ENCODE data around the gene PRCP.
A peak's percentile ranks its signal among the peaks of the same experiment; 100 is the strongest.
"Not testable (repeated sequence)": the region's sequence is repeated elsewhere in the genome, so short reads cannot be mapped to it uniquely, and the experiment has no call there.

PRCP gene

DNA sequence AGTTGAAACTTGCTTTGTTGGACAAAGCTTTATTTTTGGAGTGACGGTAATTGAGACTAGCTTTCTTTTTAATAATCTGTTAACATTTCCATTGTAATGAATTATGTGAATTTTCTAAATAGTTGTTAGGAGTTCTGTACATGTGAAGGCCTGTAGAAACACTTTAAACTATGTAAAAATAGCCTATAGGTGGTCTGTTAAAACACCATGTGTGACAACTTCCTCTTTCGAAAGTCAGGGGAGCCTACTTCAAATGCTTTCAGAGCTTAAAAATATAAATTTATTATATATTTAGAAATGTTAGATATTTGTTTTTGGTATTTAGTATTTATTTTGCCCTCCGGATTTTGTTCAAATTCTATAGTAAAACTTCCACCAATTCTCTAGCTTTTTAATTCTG lies 30.0 kb upstream of the PRCP start:
- Histone ChIP-seq H3K4me1 (ENCODE audit: control insufficient read depth, insufficient read depth, low read length) (no peaks in the 10 kb centered on the region), H3K27me3 (ENCODE audit: control insufficient read depth, insufficient read depth, low read length) (no peaks in the 10 kb centered on the region), H3K9me3 (replicated peaks; ENCODE audit: low read length) (no peaks in the 10 kb centered on the region), H3K36me3 (ENCODE audit: insufficient read depth, low read length) (peaks cover 9% of the 10 kb centered on the region), H3K9ac (ENCODE audit: low read depth, low read length) (no peak overlapping the region), H3K4me3 (ENCODE audit: low read length) (no peak overlapping the region), H3K4me2 (ENCODE audit: low read length) (no peak overlapping the region)

GRCh38 chr11:82929121-82929520 lies 28.9 kb upstream of the PRCP start:
- H3K4me1 ChIP-seq (ENCODE audit: control insufficient read depth, insufficient read depth, low read length) = no peaks in the 10 kb centered on the region
- no peak overlapping the region for H3K4me3 ChIP-seq (ENCODE audit: low read length)
- peaks cover 9% of the 10 kb centered on the region for H3K36me3 ChIP-seq (ENCODE audit: insufficient read depth, low read length)
- no peak overlapping the region for H3K4me2 ChIP-seq (ENCODE audit: low read length)
- H3K9me3 ChIP-seq (replicated peaks; ENCODE audit: low read length) = no peaks in the 10 kb centered on the region
- H3K27me3 ChIP-seq (ENCODE audit: control insufficient read depth, insufficient read depth, low read length) = no peaks in the 10 kb centered on the region
- H3K9ac ChIP-seq (ENCODE audit: low read depth, low read length) = no peak overlapping the region

- peaks cover 5% of the 10 kb centered on the region for H3K36me3 ChIP-seq (ENCODE audit: insufficient read depth, low read length)
- H3K27me3 ChIP-seq (ENCODE audit: control insufficient read depth, insufficient read depth, low read length) = no peaks in the 10 kb centered on the region
- no peaks in the 10 kb centered on the region for H3K9me3 ChIP-seq (replicated peaks; ENCODE audit: low read length)
- no peaks in the 10 kb centered on the region for H3K4me1 ChIP-seq (ENCODE audit: control insufficient read depth, insufficient read depth, low read length)
- H3K4me2 ChIP-seq (ENCODE audit: low read length) = no peak overlapping the region
- H3K4me3 ChIP-seq (ENCODE audit: low read length) = no peak overlapping the region
- no peak overlapping the region for H3K9ac ChIP-seq (ENCODE audit: low read depth, low read length)
These were observed 27.1 kb upstream of the PRCP start for GRCh38 chr11:82927264-82927880.

DNA sequence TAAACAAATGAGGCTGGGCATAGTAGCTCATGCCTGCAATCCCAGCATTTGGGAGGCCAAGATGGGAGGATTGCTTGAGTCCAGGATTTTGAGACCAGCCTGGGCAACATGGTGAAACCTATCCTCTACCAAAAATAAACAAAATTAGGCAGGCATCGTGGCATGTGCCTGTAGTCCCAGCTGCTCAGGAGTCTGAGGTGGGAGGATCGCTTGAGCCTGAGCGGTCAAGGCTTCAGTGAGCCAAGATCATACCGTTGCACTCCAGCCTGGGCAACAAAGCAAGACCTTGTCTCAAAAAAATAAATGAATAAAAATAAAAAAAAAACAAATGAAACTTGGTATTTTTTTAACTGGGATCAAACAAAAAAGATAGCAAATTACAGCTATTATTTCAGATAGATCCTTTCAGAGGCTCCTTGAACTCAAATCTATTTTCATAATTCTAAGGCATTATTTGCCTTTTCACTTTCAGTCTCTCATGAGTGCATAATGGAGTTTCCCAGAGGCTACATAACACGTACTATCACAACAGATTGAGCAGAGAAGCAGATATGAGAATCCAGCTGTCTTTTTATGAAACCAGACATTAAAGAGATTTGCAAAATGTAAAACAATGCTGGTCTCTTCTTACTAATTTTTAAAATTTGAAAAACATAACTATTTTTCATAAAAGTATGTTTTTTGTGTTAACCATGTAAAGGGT lies 24.4 kb upstream of the PRCP start:
- Histone ChIP-seq H3K36me3 (ENCODE audit: insufficient read depth, low read length) (no peaks in the 10 kb centered on the region), H3K4me3 (ENCODE audit: low read length) (no peak overlapping the region), H3K9me3 (replicated peaks; ENCODE audit: low read length) (no peaks in the 10 kb centered on the region), H3K4me1 (ENCODE audit: control insufficient read depth, insufficient read depth, low read length) (no peaks in the 10 kb centered on the region), H3K27me3 (ENCODE audit: control insufficient read depth, insufficient read depth, low read length) (no peaks in the 10 kb centered on the region), H3K4me2 (ENCODE audit: low read length) (no peak overlapping the region), H3K9ac (ENCODE audit: low read depth, low read length) (no peak overlapping the region)

DNA sequence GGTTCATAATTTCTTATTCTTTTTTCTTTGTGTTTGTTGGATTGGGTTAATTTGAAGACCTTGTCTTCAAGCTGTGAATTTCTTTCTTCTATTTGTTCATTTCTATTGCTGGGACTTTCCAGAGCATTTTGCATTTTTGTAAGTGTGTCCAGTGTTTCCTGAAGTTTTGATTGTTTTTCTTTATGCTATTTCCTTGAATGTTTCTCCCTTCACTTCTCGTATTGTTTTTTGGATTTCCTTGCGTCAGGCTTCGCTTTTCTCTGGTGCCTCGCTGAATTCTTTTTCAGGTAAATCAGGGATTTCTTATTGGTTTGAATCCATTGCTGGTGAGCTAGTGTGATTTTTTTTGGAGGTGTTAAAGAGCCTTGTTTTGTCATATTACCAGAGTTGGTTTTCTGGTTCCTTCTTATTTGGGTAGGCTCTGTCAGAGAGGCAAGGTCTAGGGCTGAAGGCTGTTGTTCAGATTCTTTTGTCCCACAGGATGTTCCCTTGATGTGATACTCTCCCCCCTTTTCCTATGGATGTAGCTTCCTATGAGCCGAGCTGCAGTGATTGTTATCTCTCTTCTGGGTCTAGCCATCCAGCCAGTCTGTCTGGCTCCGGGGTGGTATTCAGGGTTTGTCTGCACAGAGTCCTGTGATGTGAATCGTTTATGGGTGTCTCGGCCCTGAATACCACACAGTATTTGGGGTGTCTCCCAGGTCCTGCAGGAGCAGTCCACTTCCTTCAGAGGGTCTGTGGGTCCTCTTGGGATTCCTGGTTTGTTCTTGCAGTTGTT lies 22.4 kb upstream of the PRCP start:
- H3K9ac ChIP-seq (ENCODE audit: low read depth, low read length); H3K4me1 ChIP-seq (ENCODE audit: control insufficient read depth, insufficient read depth, low read length); H3K4me2 ChIP-seq (ENCODE audit: low read length); H3K36me3 ChIP-seq (ENCODE audit: insufficient read depth, low read length); H3K4me3 ChIP-seq (ENCODE audit: low read length); H3K9me3 ChIP-seq (replicated peaks; ENCODE audit: low read length); H3K27me3 ChIP-seq (ENCODE audit: control insufficient read depth, insufficient read depth, low read length): not testable (repeated sequence)

DNA sequence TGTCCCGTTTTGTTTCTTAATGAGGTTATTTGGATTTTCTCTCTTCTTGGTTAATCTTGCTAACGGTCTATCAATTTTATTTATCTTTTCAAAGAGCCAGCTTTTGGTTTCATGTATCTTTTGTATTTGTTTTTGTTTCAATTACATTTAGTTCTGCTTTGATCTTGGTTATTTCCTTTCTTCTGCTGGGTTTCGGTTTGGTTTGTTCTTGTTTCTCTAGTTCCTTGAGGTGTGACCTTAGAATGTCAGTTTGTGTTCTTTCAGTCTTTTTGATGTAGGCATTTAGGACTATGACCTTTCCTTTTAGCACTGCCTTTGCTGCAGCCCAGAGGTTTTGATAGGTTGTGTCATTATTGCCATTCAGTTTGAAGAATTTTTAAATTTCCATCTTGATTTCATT lies 20.0 kb upstream of the PRCP start:
- H3K4me1 ChIP-seq (ENCODE audit: control insufficient read depth, insufficient read depth, low read length); H3K36me3 ChIP-seq (ENCODE audit: insufficient read depth, low read length); H3K27me3 ChIP-seq (ENCODE audit: control insufficient read depth, insufficient read depth, low read length); H3K9ac ChIP-seq (ENCODE audit: low read depth, low read length); H3K9me3 ChIP-seq (replicated peaks; ENCODE audit: low read length); H3K4me2 ChIP-seq (ENCODE audit: low read length); H3K4me3 ChIP-seq (ENCODE audit: low read length): not testable (repeated sequence)

GRCh38 chr11:82919786-82920185 lies 19.6 kb upstream of the PRCP start:
- H3K4me3 ChIP-seq (ENCODE audit: low read length); H3K4me1 ChIP-seq (ENCODE audit: control insufficient read depth, insufficient read depth, low read length); H3K9ac ChIP-seq (ENCODE audit: low read depth, low read length); H3K4me2 ChIP-seq (ENCODE audit: low read length); H3K9me3 ChIP-seq (replicated peaks; ENCODE audit: low read length); H3K36me3 ChIP-seq (ENCODE audit: insufficient read depth, low read length); H3K27me3 ChIP-seq (ENCODE audit: control insufficient read depth, insufficient read depth, low read length): not testable (repeated sequence)

- peaks cover 3% of the 10 kb centered on the region for H3K4me1 ChIP-seq (ENCODE audit: control insufficient read depth, insufficient read depth, low read length)
- no peaks in the 10 kb centered on the region for H3K27me3 ChIP-seq (ENCODE audit: control insufficient read depth, insufficient read depth, low read length)
- H3K4me3 ChIP-seq (ENCODE audit: low read length) = no peak overlapping the region
- no peak overlapping the region for H3K4me2 ChIP-seq (ENCODE audit: low read length)
- no peak overlapping the region for H3K9ac ChIP-seq (ENCODE audit: low read depth, low read length)
- H3K36me3 ChIP-seq (ENCODE audit: insufficient read depth, low read length) = no peaks in the 10 kb centered on the region
- no peaks in the 10 kb centered on the region for H3K9me3 ChIP-seq (replicated peaks; ENCODE audit: low read length)
These were observed 8.9 kb upstream of the PRCP start for GRCh38 chr11:82909015-82909640.

DNA sequence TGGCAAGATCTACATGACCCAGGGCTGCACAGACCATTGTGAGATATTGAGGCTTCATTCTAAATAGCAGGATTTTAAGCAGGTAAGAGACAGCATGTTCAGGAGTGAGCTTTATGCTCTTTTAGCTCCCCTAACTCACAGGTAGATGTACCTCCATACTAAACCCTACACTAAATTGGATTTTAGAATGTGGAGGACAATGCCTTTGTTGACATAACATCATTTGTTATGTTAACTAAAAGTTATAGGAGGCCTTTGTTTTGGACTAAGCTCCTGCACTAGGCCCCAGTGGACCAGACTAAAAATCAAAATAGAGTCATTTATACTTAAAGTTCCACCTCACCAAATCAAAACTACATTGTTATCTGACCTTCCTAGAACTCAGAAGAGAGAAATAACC lies 8.1 kb upstream of the PRCP start:
- Histone ChIP-seq H3K4me2 (ENCODE audit: low read length) (no peak overlapping the region), H3K9ac (ENCODE audit: low read depth, low read length) (no peak overlapping the region), H3K4me1 (ENCODE audit: control insufficient read depth, insufficient read depth, low read length) (peaks cover 3% of the 10 kb centered on the region), H3K9me3 (replicated peaks; ENCODE audit: low read length) (no peaks in the 10 kb centered on the region), H3K36me3 (ENCODE audit: insufficient read depth, low read length) (no peaks in the 10 kb centered on the region), H3K4me3 (ENCODE audit: low read length) (no peak overlapping the region), H3K27me3 (ENCODE audit: control insufficient read depth, insufficient read depth, low read length) (no peaks in the 10 kb centered on the region)

DNA sequence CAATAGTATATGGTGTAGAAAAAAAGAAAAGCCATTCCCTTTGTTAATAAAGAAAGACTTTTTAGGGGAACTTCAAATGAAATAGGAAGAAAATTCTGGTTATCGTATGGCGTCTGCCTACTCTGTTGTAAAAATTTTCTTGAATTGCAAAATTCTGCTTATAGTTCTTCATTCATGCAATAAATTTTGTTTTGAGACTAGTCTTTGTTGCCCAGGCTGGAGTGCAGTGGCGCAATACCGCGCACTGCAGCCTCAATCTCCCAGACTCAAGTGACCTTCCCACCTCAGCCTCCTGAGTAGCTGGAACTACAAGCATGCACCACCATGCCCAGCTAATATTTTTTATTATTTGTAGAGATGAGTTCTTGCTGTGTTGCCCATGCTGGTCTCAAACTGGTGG lies 7.1 kb upstream of the PRCP start:
- no peak overlapping the region for H3K9ac ChIP-seq (ENCODE audit: low read depth, low read length)
- no peaks in the 10 kb centered on the region for H3K9me3 ChIP-seq (replicated peaks; ENCODE audit: low read length)
- no peak overlapping the region for H3K4me3 ChIP-seq (ENCODE audit: low read length)
- H3K4me1 ChIP-seq (ENCODE audit: control insufficient read depth, insufficient read depth, low read length) = peaks cover 5% of the 10 kb centered on the region
- no peaks in the 10 kb centered on the region for H3K36me3 ChIP-seq (ENCODE audit: insufficient read depth, low read length)
- H3K4me2 ChIP-seq (ENCODE audit: low read length) = peak overlapping the region; percentile 29
- H3K27me3 ChIP-seq (ENCODE audit: control insufficient read depth, insufficient read depth, low read length) = no peaks in the 10 kb centered on the region

DNA sequence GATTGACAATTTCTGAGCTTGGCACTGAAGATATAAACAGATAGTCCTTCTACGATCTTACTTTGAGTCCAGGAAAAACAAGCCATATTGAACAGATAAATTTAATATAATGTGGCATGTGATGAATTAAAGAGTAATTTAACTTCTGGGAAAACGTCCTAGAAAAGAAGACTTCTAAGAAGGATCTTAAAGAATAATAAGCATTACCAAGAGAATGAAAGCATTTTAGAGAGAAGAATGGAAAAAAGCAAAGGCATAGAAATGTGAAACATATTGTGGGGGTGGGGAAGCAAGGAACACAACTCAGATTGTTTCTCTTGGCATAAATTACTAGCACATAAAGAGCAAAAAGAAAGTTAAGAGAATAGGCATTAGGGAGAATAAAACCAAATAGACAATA lies 6.7 kb upstream of the PRCP start:
- H3K4me3 ChIP-seq (ENCODE audit: low read length) = no peak overlapping the region
- H3K4me2 ChIP-seq (ENCODE audit: low read length) = peak overlapping the region; percentile 29
- no peaks in the 10 kb centered on the region for H3K36me3 ChIP-seq (ENCODE audit: insufficient read depth, low read length)
- peak overlapping the region; percentile 32 for H3K9ac ChIP-seq (ENCODE audit: low read depth, low read length)
- no peaks in the 10 kb centered on the region for H3K27me3 ChIP-seq (ENCODE audit: control insufficient read depth, insufficient read depth, low read length)
- peaks cover 10% of the 10 kb centered on the region for H3K4me1 ChIP-seq (ENCODE audit: control insufficient read depth, insufficient read depth, low read length)
- H3K9me3 ChIP-seq (replicated peaks; ENCODE audit: low read length) = no peaks in the 10 kb centered on the region
